IMR-90 (cell line): ENCODE results near the gene FABP2. TPM values are rescaled to one million over a fixed set of nuclear protein-coding genes. Genes with fewer than 3 reads are reported as not detected.

Experiments
- ATAC-seq: fragments of 200-7000 bp; cut with Tn5 transposase; 2 replicates; pipeline ENCODE4 v1.9.1; 2020; ENCODE audit warnings: low read depth, mild to moderate bottlenecking, moderate library complexity
- BruUV-seq: library from RNA; stranded (reverse); fragments of 400-500 nt; replicated peaks from 2 replicates; lab custom pipeline; 2021; lab: Mats Ljungman, UMichigan
- CTCF ChIA-PET: fragments of 300-600 bp; formaldehyde crosslinking; extraction: SDS; loops from one replicate; lab custom pipeline; 2021; ENCODE audit warnings: antibody characterized with exemption; lab: Yijun Ruan, JAX
- POLR2A ChIA-PET: fragments of 300-600 bp; sonication (Branson Sonifier 250); formaldehyde crosslinking; loops from one replicate; lab custom pipeline; 2022; ENCODE audit warnings: antibody characterized with exemption; ENCODE audit not compliant: unreplicated experiment; lab: Charles Lee
- DNase-seq: peaks from one replicate; pipeline ENCODE4 v3.0.0; 2013
- H2AFZ ChIP-seq: replicated peaks from 2 replicates; pipeline ENCODE3; 2013; ENCODE audit warnings: low read length, mild to moderate bottlenecking; ENCODE audit not compliant: poor library complexity
- H2AK5ac ChIP-seq: 2 replicates; pipeline ENCODE4 v1.6.1; 2013; ENCODE audit warnings: low read depth, low read length, inconsistent platforms
- H2AK9ac ChIP-seq: replicated peaks from 2 replicates; pipeline ENCODE3; 2013; ENCODE audit warnings: mild to moderate bottlenecking, low read depth, low read length, moderate library complexity; ENCODE audit not compliant: poor library complexity
- H2BK120ac ChIP-seq: 2 replicates; pipeline ENCODE4 v1.6.1; 2013; ENCODE audit warnings: low read depth, low read length, inconsistent platforms
- H2BK15ac ChIP-seq: 3 replicates; pipeline ENCODE4 v1.6.1; 2013; ENCODE audit warnings: low read depth, low read length, inconsistent platforms
- H2BK20ac ChIP-seq: 2 replicates; pipeline ENCODE4 v1.6.1; 2013; ENCODE audit warnings: low read depth, mild to moderate bottlenecking, inconsistent platforms, low read length, moderate library complexity
- H2BK5ac ChIP-seq: 2 replicates; pipeline ENCODE4 v1.6.1; 2013; ENCODE audit warnings: mild to moderate bottlenecking, low read depth, low read length, inconsistent platforms; ENCODE audit not compliant: poor library complexity, severe bottlenecking
- H3K14ac ChIP-seq: replicated peaks from 2 replicates; pipeline ENCODE4 v1.6.1; 2013; ENCODE audit warnings: low read depth, low read length, inconsistent platforms
- H3K18ac ChIP-seq: 2 replicates; pipeline ENCODE4 v1.6.1; 2013; ENCODE audit warnings: low read depth, low read length, control low read depth
- H3K23ac ChIP-seq: 2 replicates; pipeline ENCODE4 v1.6.1; 2013; ENCODE audit warnings: low read depth, low read length, inconsistent platforms
- H3K27ac ChIP-seq: 2 replicates; pipeline ENCODE4 v1.5.1; 2013; ENCODE audit warnings: mild to moderate bottlenecking, control low read depth, low read length; ENCODE audit not compliant: insufficient read depth
- H3K27me3 ChIP-seq: 2 replicates; pipeline ENCODE4 v1.6.1; 2013; ENCODE audit warnings: low read length; ENCODE audit not compliant: control insufficient read depth, insufficient read depth
- H3K36me3 ChIP-seq: 2 replicates; pipeline ENCODE4 v1.6.1; 2013; ENCODE audit warnings: low read length, mixed read lengths; ENCODE audit not compliant: control insufficient read depth, insufficient read depth
- H3K4ac ChIP-seq: 2 replicates; pipeline ENCODE4 v1.6.1; 2013; ENCODE audit warnings: low read depth, low read length, inconsistent platforms
- H3K4me1 ChIP-seq: 2 replicates; pipeline ENCODE4 v1.6.1; 2013; ENCODE audit warnings: low read length, mixed read lengths; ENCODE audit not compliant: control insufficient read depth, insufficient read depth
- H3K4me2 ChIP-seq: 2 replicates; pipeline ENCODE4 v1.6.1; 2013; ENCODE audit warnings: low read depth, mild to moderate bottlenecking, control low read depth, low read length, moderate library complexity
- H3K4me3 ChIP-seq: 2 replicates; pipeline ENCODE4 v1.5.1; 2013; ENCODE audit warnings: low read depth, mild to moderate bottlenecking, control low read depth, low read length, moderate library complexity; ENCODE audit not compliant: insufficient read depth
- H3K56ac ChIP-seq: 2 replicates; pipeline ENCODE4 v1.6.1; 2013; ENCODE audit warnings: low read length, inconsistent platforms; ENCODE audit not compliant: insufficient read depth; ENCODE audit errors: extremely low read depth
- H3K79me1 ChIP-seq, 2 experiments: 2 replicates each; pipeline ENCODE4 v1.6.1; 2013; ENCODE audit warnings: low read length in 2 of 2, inconsistent platforms in 1 of 2, low read depth in 1 of 2
- H3K9ac ChIP-seq: 2 replicates; pipeline ENCODE4 v1.6.1; 2013; ENCODE audit warnings: low read depth, low read length, control low read depth
- H3K9me1 ChIP-seq: 2 replicates; pipeline ENCODE4 v1.6.1; 2013; ENCODE audit warnings: low read length, inconsistent platforms; ENCODE audit not compliant: insufficient read depth
- H3K9me3 ChIP-seq: 2 replicates; pipeline ENCODE4 v1.6.1; 2013; ENCODE audit warnings: low read length; ENCODE audit not compliant: control insufficient read depth, insufficient read depth
- H4K20me1 ChIP-seq: 2 replicates; pipeline ENCODE4 v1.6.1; 2013; ENCODE audit warnings: low read length, inconsistent platforms; ENCODE audit not compliant: insufficient read depth
- H4K5ac ChIP-seq: 2 replicates; pipeline ENCODE4 v1.6.1; 2013; ENCODE audit warnings: mild to moderate bottlenecking, low read depth, low read length, control low read depth
- H4K8ac ChIP-seq, 2 experiments: 2 replicates each; pipeline ENCODE4 v1.6.1; 2013; ENCODE audit warnings: low read depth in 2 of 2, low read length in 2 of 2, control low read depth in 1 of 2, inconsistent platforms in 1 of 2
- H4K91ac ChIP-seq: 2 replicates; pipeline ENCODE4 v1.6.1; 2013; ENCODE audit warnings: low read depth, low read length, inconsistent platforms; ENCODE audit not compliant: insufficient read depth
- ELK1 ChIP-seq: fragments of 150-350 bp; IDR thresholded peaks from 2 replicates; pipeline ENCODE4 v1.6.1; 2016; ENCODE audit warnings: low read depth, mild to moderate bottlenecking, low read length, moderate library complexity, borderline replicate concordance
- FOS ChIP-seq: fragments of 150-350 bp; IDR thresholded peaks from 2 replicates; pipeline ENCODE4 v1.6.1; 2016; ENCODE audit warnings: low read depth, low read length
- MAFK ChIP-seq: IDR thresholded peaks from 2 replicates; pipeline ENCODE4 v1.6.1; 2012; ENCODE audit warnings: low read depth, low read length, improper control_type of control experiment
- MXI1 ChIP-seq: IDR thresholded peaks from 2 replicates; pipeline ENCODE4 v1.6.1; 2012; ENCODE audit warnings: low read depth, mild to moderate bottlenecking, low read length, moderate library complexity, borderline replicate concordance
- POLR2A ChIP-seq: IDR thresholded peaks from 2 replicates; pipeline ENCODE4 v1.6.1; 2012; ENCODE audit warnings: mild to moderate bottlenecking, low read depth, low read length
- WGBS, 2 experiments: methylation state at CpG; one replicate each; pipeline versions ENCODE4 v1.1.5 to v1.1.7; 2013; ENCODE audit warnings: missing lambda C conversion rate in 2 of 2; ENCODE audit not compliant: insufficient read length in 1 of 2; ENCODE audit errors: extremely low coverage in 2 of 2; 5-methylcytosine and 5-hydroxymethylcytosine counted together
- dilution Hi-C: fragments of 300-500 bp; cut with HindIII; formaldehyde crosslinking; loops from one replicate; pipeline ENCODE4 v1.14.3; 2018; ENCODE audit warnings: low sequenced_read_pairs; ENCODE audit not compliant: unreplicated experiment
- in situ Hi-C: fragments of 300-500 bp; cut with MboI; formaldehyde crosslinking; loops from 3 replicates; pipeline ENCODE4 v1.14.3; 2019; ENCODE audit warnings: low sequenced_read_pairs, inconsistent platforms, mixed read lengths
- intact Hi-C: fragments of 100-400 bp; cut with micrococcal nuclease; formaldehyde crosslinking; loops from 2 replicates; pipeline ENCODE4 v1.10.0; 2022
- polyA plus RNA-seq, 3 experiments: library from polyadenylated mRNA; depleted of rRNA; stranded (reverse); fragments of >200 nt; gene quantifications; 2 replicates each; pipeline ENCODE4 v1.2.3, GENCODE V29; 2012; ENCODE audit warnings: low replicate concordance in 1 of 3
- total RNA-seq: library from RNA; depleted of rRNA; stranded (reverse); fragments of >200 nt; gene quantifications from 2 replicates; pipeline ENCODE4 v1.2.3, GENCODE V29; 2012
- TF ChIP-seq, protein P1 (sequence below): fragments of 150-350 bp; IDR thresholded peaks from 2 replicates; pipeline ENCODE4 v1.6.1; 2017; ENCODE audit warnings: mild to moderate bottlenecking, antibody characterized with exemption, low read length, low read depth

Gene FABP2
- total and polyA plus RNA-seq, 2 of the 4 experiments (the other 2 are of a cell fraction), result not detected

GRCh38 chr4:119328695-119329094 is 6.8 kb upstream of the FABP2 start:
- Histone ChIP-seq H3K9ac (no peak overlapping the region), H2AFZ (no peak overlapping the region), H4K91ac (no peak overlapping the region), H3K4me1 (no peaks in the 10 kb centered on the region), H2AK5ac (no peak overlapping the region), H3K79me1 (no peaks in the 10 kb centered on the region), H3K4me3 (no peak overlapping the region), H3K4me2 (no peak overlapping the region), H3K27me3 (peaks cover 7% of the 10 kb centered on the region; the same call in 1 of the 2 replicates), H3K9me1 (no peaks in the 10 kb centered on the region), H2BK5ac (no peak overlapping the region), H4K8ac (no peak overlapping the region), H2BK20ac (no peak overlapping the region), H3K18ac (no peak overlapping the region), H2AK9ac (no peak overlapping the region), H3K27ac (no peak overlapping the region), H4K5ac (no peak overlapping the region), H3K23ac (no peak overlapping the region), H3K14ac (no peak overlapping the region), H3K56ac (no peak overlapping the region), H4K20me1 (no peaks in the 10 kb centered on the region), H3K36me3 (no peaks in the 10 kb centered on the region), H3K9me3 (no peaks in the 10 kb centered on the region), H2BK15ac (no peak overlapping the region), H3K4ac (no peak overlapping the region), H2BK120ac (no peak overlapping the region)
- DNase-seq (no peak), ATAC-seq (no peak)
- in situ Hi-C loops (no loop called here), dilution Hi-C loops (no loop called here), intact Hi-C loops (no loop called here)
- POLR2A ChIA-PET, result no interaction called here
- no peak for TF ChIP-seq MAFK
- TF ChIP-seq MXI1, result no peak
- no peak for TF ChIP-seq FOS
- TF ChIP-seq, protein P1, sequence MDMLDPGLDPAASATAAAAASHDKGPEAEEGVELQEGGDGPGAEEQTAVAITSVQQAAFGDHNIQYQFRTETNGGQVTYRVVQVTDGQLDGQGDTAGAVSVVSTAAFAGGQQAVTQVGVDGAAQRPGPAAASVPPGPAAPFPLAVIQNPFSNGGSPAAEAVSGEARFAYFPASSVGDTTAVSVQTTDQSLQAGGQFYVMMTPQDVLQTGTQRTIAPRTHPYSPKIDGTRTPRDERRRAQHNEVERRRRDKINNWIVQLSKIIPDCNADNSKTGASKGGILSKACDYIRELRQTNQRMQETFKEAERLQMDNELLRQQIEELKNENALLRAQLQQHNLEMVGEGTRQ, result no peak
- TF ChIP-seq POLR2A, result no peak
- TF ChIP-seq ELK1, result no peak
- BruUV-seq, result no TSS peak
- CTCF ChIA-PET, result no interaction called here
- 50% methylated on average over 1 of the region's 2 CpGs; no CpG with 5 or more reads in 1 of the 2 experiments for WGBS, 2 experiments
